WTC11 (cell line): ENCODE data around the gene AZU1. TPM values are rescaled to one million over a fixed set of nuclear protein-coding genes. Genes with fewer than 3 reads are reported as not detected.
"Not testable (repeated sequence)": the region's sequence is repeated elsewhere in the genome, so short reads cannot be mapped to it uniquely, and the experiment has no call there.

ENCODE experiments used
- ATAC-seq: fragments of 200-7000 bp; cut with Tn5 transposase; 2 replicates; pipeline ENCODE4 v1.10.0; 2021; ENCODE audit warnings: mild to moderate bottlenecking, moderate library complexity
- CTCF ChIA-PET: fragments of 300-600 bp; sonication (Branson Sonifier 250); formaldehyde crosslinking; loops from one replicate; lab custom pipeline; 2021; ENCODE audit warnings: antibody characterized with exemption; lab: Charles Lee
- POLR2A ChIA-PET: fragments of 350-600 bp; sonication (Branson Sonifier 250); formaldehyde crosslinking; loops from one replicate; lab custom pipeline; 2021; ENCODE audit warnings: antibody characterized with exemption; lab: Charles Lee
- DNase-seq: peaks from one replicate; pipeline ENCODE4 v3.0.0; 2021; ENCODE audit warnings: low spot score
- H3K27ac Mint-ChIP-seq: 2 replicates; pipeline ENCODE4 v1.8.0; 2021; ENCODE audit warnings: mixed read lengths
- H3K27me3 Mint-ChIP-seq: 2 replicates; pipeline ENCODE4 v1.8.0; 2021; ENCODE audit warnings: low read depth, mild to moderate bottlenecking, moderate library complexity, mixed read lengths
- H3K36me3 Mint-ChIP-seq: 2 replicates; pipeline ENCODE4 v1.8.0; 2021; ENCODE audit warnings: mixed read lengths
- H3K4me1 Mint-ChIP-seq: 2 replicates; pipeline ENCODE4 v1.8.0; 2022; ENCODE audit warnings: mixed read lengths
- H3K4me3 Mint-ChIP-seq: 2 replicates; pipeline ENCODE4 v1.8.0; 2021; ENCODE audit warnings: mild to moderate bottlenecking, moderate library complexity, mixed read lengths
- H3K9me3 Mint-ChIP-seq: 2 replicates; pipeline ENCODE4 v1.8.0; 2021; ENCODE audit warnings: mixed read lengths
- ATF1 ChIP-seq: sonication (generic); formaldehyde crosslinking; IDR thresholded peaks from 2 replicates; pipeline ENCODE4 v1.8.1; 2023; ENCODE audit warnings: mild to moderate bottlenecking, moderate library complexity, missing genetic modification reagents
- FOXJ3 ChIP-seq: sonication (generic); formaldehyde crosslinking; IDR thresholded peaks from 2 replicates; pipeline ENCODE4 v1.9.0; 2021; ENCODE audit warnings: missing genetic modification reagents, mild to moderate bottlenecking, borderline replicate concordance
- FOXP1 ChIP-seq: sonication (generic); formaldehyde crosslinking; IDR thresholded peaks from 2 replicates; pipeline ENCODE4 v1.8.0; 2022; ENCODE audit warnings: missing genetic modification reagents, mild to moderate bottlenecking, moderate library complexity, borderline replicate concordance
- NR3C1 ChIP-seq: sonication (generic); formaldehyde crosslinking; conservative IDR thresholded peaks from 2 replicates; pipeline ENCODE4 v1.8.1; 2023; ENCODE audit warnings: low read depth, mild to moderate bottlenecking, missing genetic modification reagents
- SOX15 ChIP-seq: fragments of 250-450 bp; sonication (Bioruptor Pico); IDR thresholded peaks from 2 replicates; pipeline ENCODE4 v1.9.0; 2021; ENCODE audit warnings: mild to moderate bottlenecking
- ZNF138 ChIP-seq: sonication (generic); formaldehyde crosslinking; conservative IDR thresholded peaks from 2 replicates; pipeline ENCODE4 v1.8.1; 2022; ENCODE audit warnings: mild to moderate bottlenecking, moderate library complexity, missing genetic modification reagents
- ZNF219 ChIP-seq: sonication (generic); formaldehyde crosslinking; IDR thresholded peaks from 2 replicates; pipeline ENCODE4 v1.8.0; 2023; ENCODE audit warnings: missing genetic modification reagents, mild to moderate bottlenecking, borderline replicate concordance
- total RNA-seq: library from RNA; stranded (reverse); gene quantifications from 3 replicates; pipeline ENCODE4 v1.2.3, GENCODE V29; 2021
- TF ChIP-seq, protein P1 (sequence below): fragments of 250-450 bp; sonication (Bioruptor Pico); IDR thresholded peaks from 2 replicates; pipeline ENCODE4 v1.9.0; 2021; ENCODE audit warnings: moderate library complexity, mild to moderate bottlenecking, inconsistent platforms, borderline replicate concordance
- TF ChIP-seq, protein P2 (sequence below): sonication (generic); formaldehyde crosslinking; IDR thresholded peaks from 2 replicates; pipeline ENCODE4 v1.8.1; 2023; ENCODE audit warnings: mild to moderate bottlenecking, missing genetic modification reagents
- TF ChIP-seq, protein P3 (sequence below): sonication (generic); formaldehyde crosslinking; IDR thresholded peaks from 2 replicates; pipeline ENCODE4 v1.8.1; 2022; ENCODE audit warnings: mild to moderate bottlenecking, moderate library complexity, missing genetic modification reagents
- TF ChIP-seq, protein P4 (sequence below): sonication (generic); formaldehyde crosslinking; IDR thresholded peaks from 2 replicates; pipeline ENCODE4 v1.8.0; 2022; ENCODE audit warnings: mild to moderate bottlenecking, missing genetic modification reagents

AZU1 gene
- total RNA-seq, 1 experiment from 2014 or later = 1.2 TPM

DNA sequence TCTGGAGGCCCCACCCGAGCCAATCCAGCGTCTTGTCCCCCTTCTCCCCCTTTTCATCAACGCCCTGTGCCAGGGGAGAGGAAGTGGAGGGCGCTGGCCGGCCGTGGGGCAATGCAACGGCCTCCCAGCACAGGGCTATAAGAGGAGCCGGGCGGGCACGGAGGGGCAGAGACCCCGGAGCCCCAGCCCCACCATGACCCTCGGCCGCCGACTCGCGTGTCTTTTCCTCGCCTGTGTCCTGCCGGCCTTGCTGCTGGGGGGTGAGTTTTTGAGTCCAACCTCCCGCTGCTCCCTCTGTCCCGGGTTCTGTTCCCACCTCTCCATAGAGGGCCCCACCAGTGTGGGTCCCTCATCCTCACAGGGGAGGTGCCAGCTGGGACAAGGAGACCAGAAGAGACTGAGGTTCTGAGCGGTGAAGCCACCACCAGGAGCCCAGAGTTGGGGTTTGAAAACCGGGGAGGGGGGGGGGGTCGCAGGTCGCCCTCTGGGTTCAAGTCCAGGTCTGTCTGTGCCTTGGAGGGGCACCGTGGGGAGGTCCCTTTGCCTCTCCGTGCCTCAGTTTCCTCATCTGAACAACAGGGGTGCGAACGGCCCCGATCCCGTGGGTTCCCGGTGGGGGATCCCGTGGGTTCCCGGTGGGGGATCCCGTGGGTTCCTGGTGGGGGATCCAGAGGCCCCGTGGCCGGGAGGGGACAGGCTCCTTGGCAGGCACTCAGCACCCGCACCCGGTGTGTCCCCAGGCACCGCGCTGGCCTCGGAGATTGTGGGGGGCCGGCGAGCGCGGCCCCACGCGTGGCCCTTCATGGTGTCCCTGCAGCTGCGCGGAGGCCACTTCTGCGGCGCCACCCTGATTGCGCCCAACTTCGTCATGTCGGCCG is 24.7 kb downstream of the AZU1 start, which contains the start of gene ELANE:
Gene ELANE, plus strand, starts transcription at position 168 of the 878 bp plus-strand sequence. Its CDS starts 26 bp downstream, at position 194.
- no peaks in the 10 kb centered on the region for H3K4me1 Mint-ChIP-seq
- no peak within 1 kb of the TSS for H3K4me3 Mint-ChIP-seq
- ATAC-seq = no peak
- peaks cover under 1% of the 10 kb centered on the region; the same call in 1 of the 2 replicates for H3K27me3 Mint-ChIP-seq
- no peaks in the 10 kb centered on the region for H3K36me3 Mint-ChIP-seq
- POLR2A ChIA-PET = no interaction called here
- no peaks in the 10 kb centered on the region for H3K9me3 Mint-ChIP-seq
- TF ChIP-seq SOX15 (CRISPR knock-in tag) = no peak
- TF ChIP-seq, all 79 proteins: peak for 0
- H3K27ac Mint-ChIP-seq = no peak within 1 kb of the TSS
- CTCF ChIA-PET = no interaction called here
- DNase-seq = peak; percentile 10

DNA sequence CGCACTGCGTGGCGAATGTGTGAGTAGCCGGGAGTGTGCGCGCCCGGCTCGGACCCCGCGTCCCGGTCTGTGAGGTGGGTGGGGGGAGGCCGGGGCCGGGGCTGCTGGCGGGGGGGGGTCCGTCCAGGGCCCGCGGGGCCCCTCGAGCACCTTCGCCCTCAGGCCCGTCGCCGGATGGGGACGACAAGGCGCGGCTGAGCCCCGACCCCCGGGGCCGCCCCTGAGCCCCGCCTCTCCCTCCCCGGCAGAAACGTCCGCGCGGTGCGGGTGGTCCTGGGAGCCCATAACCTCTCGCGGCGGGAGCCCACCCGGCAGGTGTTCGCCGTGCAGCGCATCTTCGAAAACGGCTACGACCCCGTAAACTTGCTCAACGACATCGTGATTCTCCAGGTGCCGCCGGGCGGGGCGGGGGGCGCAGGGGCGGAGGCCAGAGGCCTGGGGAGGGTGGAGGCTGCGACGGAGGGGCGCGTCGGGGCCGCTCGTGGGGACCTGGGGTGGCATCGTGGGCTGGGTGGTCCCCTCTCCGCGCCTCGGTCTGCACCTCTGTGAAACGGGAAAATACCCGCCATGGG is 25.5 kb downstream of the AZU1 start:
- no peak for TF ChIP-seq SOX15 (CRISPR knock-in tag)
- TF ChIP-seq, protein P1, sequence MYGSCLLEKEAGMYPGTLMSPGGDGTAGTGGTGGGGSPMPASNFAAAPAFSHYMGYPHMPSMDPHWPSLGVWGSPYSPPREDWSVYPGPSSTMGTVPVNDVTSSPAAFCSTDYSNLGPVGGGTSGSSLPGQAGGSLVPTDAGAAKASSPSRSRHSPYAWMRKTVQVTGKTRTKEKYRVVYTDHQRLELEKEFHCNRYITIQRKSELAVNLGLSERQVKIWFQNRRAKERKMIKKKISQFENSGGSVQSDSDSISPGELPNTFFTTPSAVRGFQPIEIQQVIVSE = no peak
- no peak for TF ChIP-seq FOXJ3 (CRISPR knock-in tag)
- TF ChIP-seq, protein P2, sequence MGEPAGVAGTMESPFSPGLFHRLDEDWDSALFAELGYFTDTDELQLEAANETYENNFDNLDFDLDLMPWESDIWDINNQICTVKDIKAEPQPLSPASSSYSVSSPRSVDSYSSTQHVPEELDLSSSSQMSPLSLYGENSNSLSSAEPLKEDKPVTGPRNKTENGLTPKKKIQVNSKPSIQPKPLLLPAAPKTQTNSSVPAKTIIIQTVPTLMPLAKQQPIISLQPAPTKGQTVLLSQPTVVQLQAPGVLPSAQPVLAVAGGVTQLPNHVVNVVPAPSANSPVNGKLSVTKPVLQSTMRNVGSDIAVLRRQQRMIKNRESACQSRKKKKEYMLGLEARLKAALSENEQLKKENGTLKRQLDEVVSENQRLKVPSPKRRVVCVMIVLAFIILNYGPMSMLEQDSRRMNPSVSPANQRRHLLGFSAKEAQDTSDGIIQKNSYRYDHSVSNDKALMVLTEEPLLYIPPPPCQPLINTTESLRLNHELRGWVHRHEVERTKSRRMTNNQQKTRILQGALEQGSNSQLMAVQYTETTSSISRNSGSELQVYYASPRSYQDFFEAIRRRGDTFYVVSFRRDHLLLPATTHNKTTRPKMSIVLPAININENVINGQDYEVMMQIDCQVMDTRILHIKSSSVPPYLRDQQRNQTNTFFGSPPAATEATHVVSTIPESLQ (CRISPR knock-in tag) = no peak
- TF ChIP-seq, protein P3, sequence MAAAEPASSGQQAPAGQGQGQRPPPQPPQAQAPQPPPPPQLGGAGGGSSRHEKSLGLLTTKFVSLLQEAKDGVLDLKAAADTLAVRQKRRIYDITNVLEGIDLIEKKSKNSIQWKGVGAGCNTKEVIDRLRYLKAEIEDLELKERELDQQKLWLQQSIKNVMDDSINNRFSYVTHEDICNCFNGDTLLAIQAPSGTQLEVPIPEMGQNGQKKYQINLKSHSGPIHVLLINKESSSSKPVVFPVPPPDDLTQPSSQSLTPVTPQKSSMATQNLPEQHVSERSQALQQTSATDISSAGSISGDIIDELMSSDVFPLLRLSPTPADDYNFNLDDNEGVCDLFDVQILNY (CRISPR knock-in tag) = no peak
- TF ChIP-seq NR3C1 = no peak
- no peak for TF ChIP-seq FOXP1 (CRISPR knock-in tag)
- TF ChIP-seq ZNF138 (CRISPR knock-in tag) = no peak
- no peak for TF ChIP-seq ZNF219
- TF ChIP-seq, protein P4, sequence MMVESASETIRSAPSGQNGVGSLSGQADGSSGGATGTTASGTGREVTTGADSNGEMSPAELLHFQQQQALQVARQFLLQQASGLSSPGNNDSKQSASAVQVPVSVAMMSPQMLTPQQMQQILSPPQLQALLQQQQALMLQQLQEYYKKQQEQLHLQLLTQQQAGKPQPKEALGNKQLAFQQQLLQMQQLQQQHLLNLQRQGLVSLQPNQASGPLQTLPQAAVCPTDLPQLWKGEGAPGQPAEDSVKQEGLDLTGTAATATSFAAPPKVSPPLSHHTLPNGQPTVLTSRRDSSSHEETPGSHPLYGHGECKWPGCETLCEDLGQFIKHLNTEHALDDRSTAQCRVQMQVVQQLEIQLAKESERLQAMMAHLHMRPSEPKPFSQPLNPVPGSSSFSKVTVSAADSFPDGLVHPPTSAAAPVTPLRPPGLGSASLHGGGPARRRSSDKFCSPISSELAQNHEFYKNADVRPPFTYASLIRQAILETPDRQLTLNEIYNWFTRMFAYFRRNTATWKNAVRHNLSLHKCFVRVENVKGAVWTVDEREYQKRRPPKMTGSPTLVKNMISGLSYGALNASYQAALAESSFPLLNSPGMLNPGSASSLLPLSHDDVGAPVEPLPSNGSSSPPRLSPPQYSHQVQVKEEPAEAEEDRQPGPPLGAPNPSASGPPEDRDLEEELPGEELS (CRISPR knock-in tag) = no peak
- TF ChIP-seq ATF1 (CRISPR knock-in tag) = no peak
- ATAC-seq (no peak), DNase-seq (peak; percentile 13)
- peaks cover 7% of the 10 kb centered on the region for H3K27me3 Mint-ChIP-seq
- H3K4me1 Mint-ChIP-seq = no peaks in the 10 kb centered on the region
- H3K4me3 Mint-ChIP-seq = no peak overlapping the region
- POLR2A ChIA-PET = no interaction called here
- H3K27ac Mint-ChIP-seq = no peak overlapping the region
- CTCF ChIA-PET = no interaction called here
- H3K9me3 Mint-ChIP-seq = no peaks in the 10 kb centered on the region
- H3K36me3 Mint-ChIP-seq = no peaks in the 10 kb centered on the region

DNA sequence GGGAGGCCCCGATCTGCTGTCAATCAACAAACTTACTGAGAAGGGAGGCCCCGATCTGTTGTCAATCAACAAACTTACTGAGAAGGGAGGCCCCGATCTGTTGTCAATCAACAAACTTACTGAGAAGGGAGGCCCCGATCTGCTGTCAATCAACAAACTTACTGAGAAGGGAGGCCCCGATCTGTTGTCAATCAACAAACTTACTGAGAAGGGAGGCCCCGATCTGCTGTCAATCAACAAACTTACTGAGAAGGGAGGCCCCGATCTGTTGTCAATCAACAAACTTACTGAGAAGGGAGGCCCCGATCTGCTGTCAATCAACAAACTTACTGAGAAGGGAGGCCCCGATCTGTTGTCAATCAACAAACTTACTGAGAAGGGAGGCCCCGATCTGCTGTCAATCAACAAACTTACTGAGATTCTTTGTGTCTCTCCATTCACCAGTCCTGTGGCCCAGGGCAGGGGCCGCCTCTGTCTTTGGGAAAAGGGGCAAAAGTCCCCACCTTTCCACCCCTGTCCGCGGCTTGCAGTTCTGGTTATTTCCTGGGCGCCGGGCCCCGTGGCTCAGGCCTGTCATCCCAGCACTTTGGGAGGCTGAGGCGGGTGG is 26.1 kb downstream of the AZU1 start:
- H3K4me3 Mint-ChIP-seq, ATAC-seq: not testable (repeated sequence)

More for the DNA sequence above, 26.1 kb downstream of the AZU1 start:
- DNase-seq, POLR2A ChIA-PET, H3K4me1 Mint-ChIP-seq, H3K27ac Mint-ChIP-seq, H3K36me3 Mint-ChIP-seq, H3K9me3 Mint-ChIP-seq: not testable (repeated sequence)
- H3K27me3 Mint-ChIP-seq = peaks cover 14% of the 10 kb centered on the region
- CTCF ChIA-PET = interaction anchor here (3.0 kb wide), 1 partner anchor 65 kb away, joined by 13 read pairs; no protein-coding TSS in a partner anchor
